CD4-positive, alpha-beta T cell treated with Interleukin-17A for 4 hours (primary cell): ENCODE measurements around the gene RGS6.

Source experiments
- DNase-seq: peaks from one replicate; pipeline ENCODE4 v3.0.0-alpha.2; 2020; ENCODE audit warnings: mixed read lengths

RGS6 gene

GRCh38 chr14:72560889-72561493 is 628.8 kb downstream of the RGS6 start:
- DNase-seq: no peak

- no peak for DNase-seq
Observed at GRCh38 chr14:72562300-72562699, 630.1 kb downstream of the RGS6 start.

GRCh38 chr14:72563676-72564075 is 631.4 kb downstream of the RGS6 start:
- DNase-seq: no peak

GRCh38 chr14:72565149-72565559 is 632.9 kb downstream of the RGS6 start:
- no peak for DNase-seq

- DNase-seq: no peak
Observed at GRCh38 chr14:72565917-72566316, 633.7 kb downstream of the RGS6 start.

GRCh38 chr14:72567226-72567625 is 635.0 kb downstream of the RGS6 start:
- DNase-seq: no peak

GRCh38 chr14:72568296-72568992 is 636.2 kb downstream of the RGS6 start:
- no peak for DNase-seq

- no peak for DNase-seq
Observed at GRCh38 chr14:72573725-72574417, 641.6 kb downstream of the RGS6 start.

GRCh38 chr14:72574715-72575114 is 642.5 kb downstream of the RGS6 start:
- no peak for DNase-seq

- no peak for DNase-seq
Observed at GRCh38 chr14:72576258-72576657, 644.0 kb downstream of the RGS6 start.

- DNase-seq: no peak
Observed at GRCh38 chr14:72577521-72577920, 645.3 kb downstream of the RGS6 start.

- DNase-seq: no peak
Observed at GRCh38 chr14:72578514-72578913, 646.3 kb downstream of the RGS6 start.

- no peak for DNase-seq
Observed at GRCh38 chr14:72582582-72582981, 650.4 kb downstream of the RGS6 start.

- DNase-seq: no peak
Observed at GRCh38 chr14:72583316-72584272, 651.4 kb downstream of the RGS6 start.

- no peak for DNase-seq
Observed at GRCh38 chr14:72588521-72588920, 656.3 kb downstream of the RGS6 start.

- no peak for DNase-seq
Observed at GRCh38 chr14:72589652-72590051, 657.4 kb downstream of the RGS6 start.

GRCh38 chr14:72590577-72590976 is 658.3 kb downstream of the RGS6 start:
- peak; percentile 24 for DNase-seq

GRCh38 chr14:72591391-72591790 is 659.2 kb downstream of the RGS6 start:
- DNase-seq: no peak

- DNase-seq: peak; percentile 29
Observed at GRCh38 chr14:72594099-72594901, 662.1 kb downstream of the RGS6 start.

- DNase-seq: no peak
Observed at GRCh38 chr14:72595152-72595862, 663.1 kb downstream of the RGS6 start.
